ENCODE data around the gene MMD2. TPM values are rescaled to one million over a fixed set of nuclear protein-coding genes. Genes with fewer than 3 reads are reported as not detected.

The MMD2 gene
- total RNA-seq, 4 donors from 2014 or later: not detected

GRCh38 chr7:4937411-4937810 lies 21.6 kb downstream of the MMD2 start:
- H3K4me1 ChIP-seq: no peaks in the 10 kb centered on the region
- H3K4me3 ChIP-seq: no peak overlapping the region
- no peak for TF ChIP-seq POLR2A (IDR thresholded peaks at IDR 0.05)
- TF ChIP-seq, protein P1, sequence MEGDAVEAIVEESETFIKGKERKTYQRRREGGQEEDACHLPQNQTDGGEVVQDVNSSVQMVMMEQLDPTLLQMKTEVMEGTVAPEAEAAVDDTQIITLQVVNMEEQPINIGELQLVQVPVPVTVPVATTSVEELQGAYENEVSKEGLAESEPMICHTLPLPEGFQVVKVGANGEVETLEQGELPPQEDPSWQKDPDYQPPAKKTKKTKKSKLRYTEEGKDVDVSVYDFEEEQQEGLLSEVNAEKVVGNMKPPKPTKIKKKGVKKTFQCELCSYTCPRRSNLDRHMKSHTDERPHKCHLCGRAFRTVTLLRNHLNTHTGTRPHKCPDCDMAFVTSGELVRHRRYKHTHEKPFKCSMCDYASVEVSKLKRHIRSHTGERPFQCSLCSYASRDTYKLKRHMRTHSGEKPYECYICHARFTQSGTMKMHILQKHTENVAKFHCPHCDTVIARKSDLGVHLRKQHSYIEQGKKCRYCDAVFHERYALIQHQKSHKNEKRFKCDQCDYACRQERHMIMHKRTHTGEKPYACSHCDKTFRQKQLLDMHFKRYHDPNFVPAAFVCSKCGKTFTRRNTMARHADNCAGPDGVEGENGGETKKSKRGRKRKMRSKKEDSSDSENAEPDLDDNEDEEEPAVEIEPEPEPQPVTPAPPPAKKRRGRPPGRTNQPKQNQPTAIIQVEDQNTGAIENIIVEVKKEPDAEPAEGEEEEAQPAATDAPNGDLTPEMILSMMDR (IDR thresholded peaks at IDR 0.05): no peak
- no peaks in the 10 kb centered on the region for H3K9me3 ChIP-seq
- H3K27me3 ChIP-seq: no peaks in the 10 kb centered on the region
- no peak for DNase-seq
- H3K36me3 ChIP-seq: no peaks in the 10 kb centered on the region
- no peak overlapping the region for H3K27ac ChIP-seq
- intact Hi-C loops (cut with DNase I; ENCODE audit: low total_unique reads): no loop called here

DNA sequence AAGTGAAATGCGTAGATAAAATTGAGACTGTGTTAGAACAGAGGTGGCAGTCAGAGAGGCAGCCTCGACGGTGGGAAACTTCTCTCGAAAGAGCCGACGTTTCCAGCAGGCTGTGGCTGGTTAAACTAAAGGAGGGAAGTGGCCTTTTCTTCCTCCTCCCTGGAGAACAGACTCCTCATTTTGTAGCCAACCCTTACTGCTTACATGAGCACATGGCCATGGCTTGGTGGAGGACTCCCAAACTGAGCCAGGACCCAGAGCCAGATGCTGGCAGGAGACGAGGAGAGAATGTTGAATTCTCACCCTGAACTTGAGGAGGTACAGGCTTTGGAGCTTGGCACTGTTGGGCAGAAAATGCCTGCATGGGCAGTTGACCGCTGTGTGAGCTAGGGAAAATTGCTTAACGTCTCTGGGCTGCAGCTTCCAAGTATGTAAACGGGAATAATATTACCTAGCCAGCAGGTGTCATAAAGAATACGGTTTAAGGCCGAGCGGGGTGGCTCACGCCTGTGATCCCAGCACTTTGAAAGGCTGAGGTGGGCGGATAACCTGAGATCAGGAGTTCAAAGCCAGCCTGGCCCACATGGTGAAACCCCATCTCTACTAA lies 24.5 kb downstream of the MMD2 start:
- intact Hi-C loops (cut with DNase I; ENCODE audit: low total_unique reads): no loop called here
- Histone ChIP-seq H3K27me3 (no peaks in the 10 kb centered on the region), H3K36me3 (no peaks in the 10 kb centered on the region), H3K4me3 (no peak overlapping the region), H3K9me3 (no peaks in the 10 kb centered on the region), H3K4me1 (no peaks in the 10 kb centered on the region), H3K27ac (no peak overlapping the region)
- no peak for TF ChIP-seq POLR2A (IDR thresholded peaks at IDR 0.05)
- TF ChIP-seq, protein P1 (IDR thresholded peaks at IDR 0.05): no peak
- DNase-seq: no peak

DNA sequence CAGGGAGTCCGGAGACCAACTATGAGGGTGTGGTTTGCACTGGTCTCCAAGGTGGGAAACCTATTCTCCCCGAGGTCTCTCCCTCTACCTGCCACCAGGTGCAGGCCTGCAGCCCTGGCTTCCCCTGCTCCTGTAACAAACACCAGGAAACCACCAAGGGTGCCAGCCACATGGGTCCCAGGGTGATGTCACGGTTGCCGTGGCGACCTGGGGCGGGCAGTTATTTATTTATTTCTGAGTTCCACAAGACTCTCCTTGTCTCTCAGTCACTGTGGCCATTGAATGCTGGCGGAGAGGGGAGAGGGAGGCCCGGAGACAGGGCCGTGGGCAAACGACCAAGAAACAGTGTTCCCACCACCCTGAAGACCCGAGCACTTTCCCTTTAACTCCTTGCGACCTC lies 27.0 kb downstream of the MMD2 start:
- TF ChIP-seq, protein P1 (IDR thresholded peaks at IDR 0.05): no peak
- TF ChIP-seq POLR2A (IDR thresholded peaks at IDR 0.05): no peak
- no peak for DNase-seq
- intact Hi-C loops (cut with DNase I; ENCODE audit: low total_unique reads): no loop called here
- Histone ChIP-seq H3K4me1 (no peaks in the 10 kb centered on the region), H3K27me3 (no peaks in the 10 kb centered on the region), H3K27ac (no peak overlapping the region), H3K4me3 (no peak overlapping the region), H3K36me3 (no peaks in the 10 kb centered on the region), H3K9me3 (no peaks in the 10 kb centered on the region)

- H3K9me3 ChIP-seq: no peaks in the 10 kb centered on the region
- no peak overlapping the region for H3K27ac ChIP-seq
- TF ChIP-seq, protein P1 (IDR thresholded peaks at IDR 0.05): no peak
- TF ChIP-seq POLR2A (IDR thresholded peaks at IDR 0.05): no peak
- no peaks in the 10 kb centered on the region for H3K27me3 ChIP-seq
- no peaks in the 10 kb centered on the region for H3K4me1 ChIP-seq
- intact Hi-C loops (cut with DNase I; ENCODE audit: low total_unique reads): no loop called here
- H3K4me3 ChIP-seq: no peak overlapping the region
- DNase-seq: no peak
- H3K36me3 ChIP-seq: no peaks in the 10 kb centered on the region
Measured at GRCh38 chr7:4929005-4929404, 30.0 kb downstream of the MMD2 start.

DNA sequence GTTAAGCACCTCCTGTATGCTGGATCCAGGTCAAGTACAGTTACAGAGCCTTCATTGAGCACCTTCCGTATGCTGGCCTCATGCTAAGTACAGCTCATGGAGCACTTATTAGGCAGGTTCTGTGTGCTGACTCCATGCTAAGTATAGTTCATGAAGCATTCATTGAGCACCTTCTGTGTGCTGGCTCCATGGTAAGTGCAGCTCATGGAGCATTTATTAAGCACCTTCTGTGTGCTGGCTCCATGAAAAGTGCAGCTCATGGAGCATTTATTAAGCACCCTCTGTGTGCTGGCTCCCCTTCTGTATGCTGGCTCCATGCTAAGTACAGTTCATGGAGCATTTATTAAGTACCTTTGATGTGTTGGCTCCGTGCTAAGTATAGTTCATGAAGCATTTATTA lies 30.5 kb downstream of the MMD2 start:
- H3K9me3 ChIP-seq: no peaks in the 10 kb centered on the region
- H3K27ac ChIP-seq: no peak overlapping the region
- H3K27me3 ChIP-seq: no peaks in the 10 kb centered on the region
- TF ChIP-seq, protein P1 (IDR thresholded peaks at IDR 0.05): no peak
- TF ChIP-seq POLR2A (IDR thresholded peaks at IDR 0.05): no peak
- H3K36me3 ChIP-seq: no peaks in the 10 kb centered on the region
- H3K4me1 ChIP-seq: no peaks in the 10 kb centered on the region
- intact Hi-C loops (cut with DNase I; ENCODE audit: low total_unique reads): no loop called here
- no peak overlapping the region for H3K4me3 ChIP-seq
- DNase-seq: no peak

Data from uterus (tissue), 4 donors.